Karpas-422 (cell line): ENCODE results near the gene OR4C11. TPM values are rescaled to one million over a fixed set of nuclear protein-coding genes. Genes with fewer than 3 reads are reported as not detected.

ENCODE experiments used
- DNase-seq: peaks from one replicate; pipeline ENCODE4 v3.0.0-alpha.2; 2015
- H2AFZ ChIP-seq: fragments of 200-600 bp; sonication (generic); 2 replicates; pipeline ENCODE4 v1.6.1; 2014; ENCODE audit warnings: antibody characterized with exemption, low read length, mixed read lengths
- H3K27ac ChIP-seq: fragments of 200-600 bp; sonication (generic); 2 replicates; pipeline ENCODE4 v1.5.1; 2014; ENCODE audit warnings: mild to moderate bottlenecking, low read length, moderate library complexity
- H3K27me3 ChIP-seq: fragments of 200-600 bp; sonication (generic); 2 replicates; pipeline ENCODE4 v1.6.1; 2014; ENCODE audit warnings: low read length, mixed read lengths
- H3K36me3 ChIP-seq: fragments of 200-600 bp; sonication (generic); 2 replicates; pipeline ENCODE4 v1.6.1; 2014; ENCODE audit warnings: low read length, mixed read lengths; ENCODE audit not compliant: insufficient read depth
- H3K4me1 ChIP-seq: fragments of 200-600 bp; sonication (generic); 2 replicates; pipeline ENCODE4 v1.6.1; 2014; ENCODE audit warnings: mild to moderate bottlenecking, low read length, mixed read lengths
- H3K4me2 ChIP-seq: fragments of 200-600 bp; sonication (generic); 2 replicates; pipeline ENCODE4 v1.6.1; 2014; ENCODE audit warnings: low read length, low read depth, mild to moderate bottlenecking; ENCODE audit not compliant: poor library complexity, severe bottlenecking
- H3K4me3 ChIP-seq: fragments of 200-600 bp; sonication (generic); 2 replicates; pipeline ENCODE4 v1.5.1; 2014; ENCODE audit warnings: mild to moderate bottlenecking, antibody characterized with exemption, low read length, mixed read lengths
- H3K79me2 ChIP-seq: fragments of 200-600 bp; sonication (generic); 2 replicates; pipeline ENCODE4 v1.6.1; 2014; ENCODE audit warnings: mild to moderate bottlenecking, low read length, mixed read lengths
- H3K9ac ChIP-seq: fragments of 200-600 bp; sonication (generic); 2 replicates; pipeline ENCODE4 v1.6.0; 2014; ENCODE audit warnings: low read length
- H3K9me2 ChIP-seq: fragments of 200-600 bp; sonication (generic), shearing (Covaris generic); replicated peaks from 2 replicates; pipeline ENCODE4 v1.6.0; 2014; ENCODE audit warnings: mild to moderate bottlenecking, low read length, moderate library complexity; ENCODE audit not compliant: insufficient read depth
- H3K9me3 ChIP-seq: fragments of 300-700, 200-600 bp; sonication (generic); 2 replicates; pipeline ENCODE4 v1.6.1; 2014; ENCODE audit warnings: low read length, mixed read lengths
- H4K20me1 ChIP-seq: fragments of 200-600 bp; sonication (generic); 2 replicates; pipeline ENCODE4 v1.6.1; 2014; ENCODE audit warnings: mild to moderate bottlenecking, antibody characterized with exemption, low read length, low read depth; ENCODE audit not compliant: insufficient read depth
- total RNA-seq: library from RNA; depleted of rRNA; stranded (reverse); fragments of >200 nt; shearing (Covaris generic); gene quantifications from 2 replicates; pipeline ENCODE4 v1.2.3, GENCODE V29; 2014; ENCODE audit warnings: low replicate concordance; rRNA removed

Gene OR4C11
- total RNA-seq, result not detected in 2 replicates

GRCh38 chr11:55607545-55607944 lies at the start of gene OR4C11:
OR4C11 (minus strand) TSS chr11:55607645; CDS start chr11:55604373, 3,272 bp downstream.
- H2AFZ ChIP-seq, result no peak within 1 kb of the TSS
- H3K36me3 ChIP-seq, result no peaks in the 10 kb centered on the region
- no peak within 1 kb of the TSS for H3K4me2 ChIP-seq
- no peaks in the 10 kb centered on the region for H3K27me3 ChIP-seq
- no peaks in the 10 kb centered on the region for H3K9me3 ChIP-seq
- no peaks in the 10 kb centered on the region for H3K4me1 ChIP-seq
- no peak within 1 kb of the TSS for H3K4me3 ChIP-seq
- no peak within 1 kb of the TSS for H3K9ac ChIP-seq
- H4K20me1 ChIP-seq, result no peaks in the 10 kb centered on the region
- H3K79me2 ChIP-seq, result no peaks in the 10 kb centered on the region
- no peak for DNase-seq
- no peaks in the 10 kb centered on the region for H3K9me2 ChIP-seq
- H3K27ac ChIP-seq, result no peak within 1 kb of the TSS

GRCh38 chr11:55655096-55655495 lies 47.7 kb upstream of the OR4C11 start:
- no peak for DNase-seq
- no peak overlapping the region for H2AFZ ChIP-seq
- no peak overlapping the region for H3K4me3 ChIP-seq
- no peaks in the 10 kb centered on the region for H3K9me2 ChIP-seq
- H3K36me3 ChIP-seq, result no peaks in the 10 kb centered on the region
- no peaks in the 10 kb centered on the region for H3K4me1 ChIP-seq
- no peak overlapping the region for H3K9ac ChIP-seq
- H3K27ac ChIP-seq, result no peak overlapping the region
- no peaks in the 10 kb centered on the region for H3K9me3 ChIP-seq
- no peaks in the 10 kb centered on the region for H3K79me2 ChIP-seq
- H3K4me2 ChIP-seq, result no peak overlapping the region
- H3K27me3 ChIP-seq, result no peaks in the 10 kb centered on the region
- no peaks in the 10 kb centered on the region for H4K20me1 ChIP-seq

- no peak for DNase-seq
- no peaks in the 10 kb centered on the region for H4K20me1 ChIP-seq
- no peaks in the 10 kb centered on the region for H3K9me2 ChIP-seq
- no peaks in the 10 kb centered on the region for H3K79me2 ChIP-seq
- no peak overlapping the region for H2AFZ ChIP-seq
- no peaks in the 10 kb centered on the region for H3K36me3 ChIP-seq
- H3K9me3 ChIP-seq, result no peaks in the 10 kb centered on the region
- H3K4me2 ChIP-seq, result no peak overlapping the region
- H3K4me1 ChIP-seq, result no peaks in the 10 kb centered on the region
- no peak overlapping the region for H3K4me3 ChIP-seq
- H3K27me3 ChIP-seq, result no peaks in the 10 kb centered on the region
- no peak overlapping the region for H3K27ac ChIP-seq
- H3K9ac ChIP-seq, result no peak overlapping the region
These were observed 45.1 kb upstream of the OR4C11 start for GRCh38 chr11:55652560-55652959.

GRCh38 chr11:55648027-55648426 lies 40.6 kb upstream of the OR4C11 start, which contains the start of gene OR4S2:
OR4S2 (plus strand) TSS chr11:55648327; CDS start chr11:55650904, 2,577 bp downstream.
- H3K4me1 ChIP-seq, result no peaks in the 10 kb centered on the region
- no peaks in the 10 kb centered on the region for H3K9me3 ChIP-seq
- no peaks in the 10 kb centered on the region for H3K9me2 ChIP-seq
- H3K36me3 ChIP-seq, result no peaks in the 10 kb centered on the region
- no peak within 1 kb of the TSS for H2AFZ ChIP-seq
- no peak within 1 kb of the TSS for H3K27ac ChIP-seq
- no peaks in the 10 kb centered on the region for H3K79me2 ChIP-seq
- H4K20me1 ChIP-seq, result no peaks in the 10 kb centered on the region
- no peak for DNase-seq
- no peak within 1 kb of the TSS for H3K4me3 ChIP-seq
- no peak within 1 kb of the TSS for H3K4me2 ChIP-seq
- no peaks in the 10 kb centered on the region for H3K27me3 ChIP-seq
- no peak within 1 kb of the TSS for H3K9ac ChIP-seq

GRCh38 chr11:55634813-55635212 lies 27.4 kb upstream of the OR4C11 start, which contains the start of gene OR4P4:
OR4P4 (plus strand) TSS chr11:55635113.
- Histone ChIP-seq H4K20me1 (no peaks in the 10 kb centered on the region), H3K9me2 (no peaks in the 10 kb centered on the region), H3K27me3 (no peaks in the 10 kb centered on the region), H3K9me3 (no peaks in the 10 kb centered on the region), H3K4me1 (no peaks in the 10 kb centered on the region), H3K9ac (no peak within 1 kb of the TSS), H3K4me3 (no peak within 1 kb of the TSS), H3K79me2 (no peaks in the 10 kb centered on the region), H2AFZ (no peak within 1 kb of the TSS), H3K27ac (no peak within 1 kb of the TSS), H3K36me3 (no peaks in the 10 kb centered on the region), H3K4me2 (no peak within 1 kb of the TSS)
- DNase-seq, result no peak

GRCh38 chr11:55624531-55624930 lies 17.1 kb upstream of the OR4C11 start:
- no peaks in the 10 kb centered on the region for H4K20me1 ChIP-seq
- H3K4me3 ChIP-seq, result no peak overlapping the region
- H3K4me1 ChIP-seq, result no peaks in the 10 kb centered on the region
- H3K9me2 ChIP-seq, result no peaks in the 10 kb centered on the region
- H3K4me2 ChIP-seq, result no peak overlapping the region
- H3K9me3 ChIP-seq, result peaks cover 2% of the 10 kb centered on the region; the same call in 1 of the 2 replicates
- no peaks in the 10 kb centered on the region for H3K36me3 ChIP-seq
- no peak for DNase-seq
- H3K27me3 ChIP-seq, result no peaks in the 10 kb centered on the region
- H3K9ac ChIP-seq, result no peak overlapping the region
- H3K27ac ChIP-seq, result no peak overlapping the region
- H3K79me2 ChIP-seq, result no peaks in the 10 kb centered on the region
- H2AFZ ChIP-seq, result no peak overlapping the region

- H4K20me1 ChIP-seq, result no peaks in the 10 kb centered on the region
- no peaks in the 10 kb centered on the region for H3K36me3 ChIP-seq
- H3K9me3 ChIP-seq, result peaks cover 20% of the 10 kb centered on the region
- no peak for DNase-seq
- H3K27me3 ChIP-seq, result no peaks in the 10 kb centered on the region
- no peaks in the 10 kb centered on the region for H3K9me2 ChIP-seq
- no peak overlapping the region for H3K9ac ChIP-seq
- H2AFZ ChIP-seq, result no peak overlapping the region
- no peaks in the 10 kb centered on the region for H3K4me1 ChIP-seq
- H3K4me3 ChIP-seq, result no peak overlapping the region
- H3K27ac ChIP-seq, result no peak overlapping the region
- H3K4me2 ChIP-seq, result no peak overlapping the region
- H3K79me2 ChIP-seq, result no peaks in the 10 kb centered on the region
These were observed 34.9 kb downstream of the OR4C11 start for GRCh38 chr11:55572548-55572947.

GRCh38 chr11:55571828-55572227 lies 35.6 kb downstream of the OR4C11 start, which contains the start of gene OR4C16:
OR4C16 (plus strand) TSS chr11:55572128; CDS start chr11:55572128, 0 bp downstream.
- no peaks in the 10 kb centered on the region for H3K36me3 ChIP-seq
- H3K9me2 ChIP-seq, result no peaks in the 10 kb centered on the region

More at GRCh38 chr11:55571828-55572227, 35.6 kb downstream of the OR4C11 start, which contains the start of gene OR4C16:
- Histone ChIP-seq H2AFZ (no peak within 1 kb of the TSS), H3K27me3 (no peaks in the 10 kb centered on the region), H3K4me2 (no peak within 1 kb of the TSS), H4K20me1 (no peaks in the 10 kb centered on the region), H3K4me1 (no peaks in the 10 kb centered on the region), H3K9me3 (peaks cover 17% of the 10 kb centered on the region), H3K27ac (no peak within 1 kb of the TSS), H3K79me2 (no peaks in the 10 kb centered on the region), H3K9ac (no peak within 1 kb of the TSS), H3K4me3 (no peak within 1 kb of the TSS)
- DNase-seq, result no peak
